GM13977 (cell line): ENCODE results near the gene HIVEP2.
A peak's percentile ranks its signal among the peaks of the same experiment; 100 is the strongest.

Experiments used
- DNase-seq: peaks from one replicate; pipeline ENCODE4 v3.0.0; 2012; ENCODE audit warnings: low spot score
- in situ Hi-C: fragments of 300-500 bp; cut with MboI; formaldehyde crosslinking; loops from one replicate; pipeline ENCODE4 v1.12.0; 2022; ENCODE audit warnings: low sequenced_read_pairs, low pct_unique_long_range_greater_than_20kb, mixed read lengths, inconsistent platforms; ENCODE audit not compliant: unreplicated experiment
- TF ChIP-seq, protein P1 (sequence below): IDR thresholded peaks from 2 replicates; pipeline ENCODE4 v1.5.1; 2012; ENCODE audit warnings: mild to moderate bottlenecking, control low read depth; ENCODE audit not compliant: insufficient read depth; ENCODE audit errors: extremely low read depth, missing control alignments

Gene HIVEP2

DNA sequence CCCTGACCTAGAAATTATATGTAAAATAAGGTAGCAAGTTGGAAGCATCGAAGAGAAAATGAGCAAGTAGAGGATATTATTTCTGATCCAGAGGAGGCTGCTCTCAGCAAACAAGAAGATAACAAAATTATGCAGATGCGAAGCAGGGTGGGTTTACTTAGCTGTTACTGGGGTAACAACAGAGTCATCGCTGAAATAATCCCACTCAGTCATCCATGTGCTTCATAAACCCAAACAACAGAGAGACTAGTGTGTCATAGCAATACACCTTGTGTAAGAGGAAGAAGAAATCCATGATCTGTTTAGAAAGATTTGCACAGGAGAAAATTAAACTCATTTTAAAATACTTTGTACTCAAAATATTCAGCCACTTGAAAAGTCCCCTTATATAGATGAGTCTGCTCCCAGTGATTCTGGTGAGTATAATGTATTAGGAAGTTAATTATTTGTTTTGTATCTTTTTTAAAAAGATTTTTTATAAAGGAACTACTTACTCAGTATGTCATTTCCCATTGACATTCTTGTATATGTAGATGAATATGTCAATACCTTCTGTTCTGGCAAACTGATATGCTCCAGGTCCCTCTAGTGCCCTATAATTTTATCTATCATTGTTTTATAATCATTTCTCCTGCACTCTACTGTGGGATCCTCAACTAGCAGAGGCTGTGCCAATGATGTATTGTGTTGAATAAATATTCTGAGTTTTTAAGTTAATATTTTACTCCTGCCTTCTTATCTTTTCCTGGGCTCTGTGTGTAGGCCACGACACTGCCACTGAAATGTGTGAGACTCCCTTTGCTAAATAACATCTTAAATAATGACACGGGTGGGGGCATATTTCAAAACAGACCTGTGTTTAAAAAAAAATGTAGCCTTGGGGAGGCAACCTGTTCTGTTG is 8.6 kb upstream of the HIVEP2 start:
- in situ Hi-C loops: no loop called here
- DNase-seq: no peak
- TF ChIP-seq, protein P1, sequence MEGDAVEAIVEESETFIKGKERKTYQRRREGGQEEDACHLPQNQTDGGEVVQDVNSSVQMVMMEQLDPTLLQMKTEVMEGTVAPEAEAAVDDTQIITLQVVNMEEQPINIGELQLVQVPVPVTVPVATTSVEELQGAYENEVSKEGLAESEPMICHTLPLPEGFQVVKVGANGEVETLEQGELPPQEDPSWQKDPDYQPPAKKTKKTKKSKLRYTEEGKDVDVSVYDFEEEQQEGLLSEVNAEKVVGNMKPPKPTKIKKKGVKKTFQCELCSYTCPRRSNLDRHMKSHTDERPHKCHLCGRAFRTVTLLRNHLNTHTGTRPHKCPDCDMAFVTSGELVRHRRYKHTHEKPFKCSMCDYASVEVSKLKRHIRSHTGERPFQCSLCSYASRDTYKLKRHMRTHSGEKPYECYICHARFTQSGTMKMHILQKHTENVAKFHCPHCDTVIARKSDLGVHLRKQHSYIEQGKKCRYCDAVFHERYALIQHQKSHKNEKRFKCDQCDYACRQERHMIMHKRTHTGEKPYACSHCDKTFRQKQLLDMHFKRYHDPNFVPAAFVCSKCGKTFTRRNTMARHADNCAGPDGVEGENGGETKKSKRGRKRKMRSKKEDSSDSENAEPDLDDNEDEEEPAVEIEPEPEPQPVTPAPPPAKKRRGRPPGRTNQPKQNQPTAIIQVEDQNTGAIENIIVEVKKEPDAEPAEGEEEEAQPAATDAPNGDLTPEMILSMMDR: no peak

DNA sequence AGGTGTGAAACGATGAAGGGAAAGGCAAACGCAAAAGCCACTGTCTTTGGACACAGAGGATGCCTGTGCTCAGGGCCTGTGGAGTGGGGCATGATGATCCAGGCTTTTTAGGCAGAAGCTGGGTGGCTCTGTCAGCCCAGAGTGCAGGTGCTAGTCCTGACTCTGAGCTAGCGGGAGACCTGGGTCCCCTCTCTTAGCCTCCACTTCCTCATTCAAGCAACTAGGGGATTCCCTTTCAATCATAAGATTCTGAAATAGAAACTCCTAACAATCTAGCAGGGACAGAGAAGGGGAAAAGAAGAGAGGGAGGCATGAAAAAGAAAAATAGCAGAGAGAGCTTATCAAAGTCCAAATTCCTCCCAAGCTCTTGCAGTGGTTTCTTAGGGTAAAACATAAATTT is 7.6 kb upstream of the HIVEP2 start:
- DNase-seq: peak; percentile 52
- TF ChIP-seq, protein P1: no peak
- in situ Hi-C loops: no loop called here

DNA sequence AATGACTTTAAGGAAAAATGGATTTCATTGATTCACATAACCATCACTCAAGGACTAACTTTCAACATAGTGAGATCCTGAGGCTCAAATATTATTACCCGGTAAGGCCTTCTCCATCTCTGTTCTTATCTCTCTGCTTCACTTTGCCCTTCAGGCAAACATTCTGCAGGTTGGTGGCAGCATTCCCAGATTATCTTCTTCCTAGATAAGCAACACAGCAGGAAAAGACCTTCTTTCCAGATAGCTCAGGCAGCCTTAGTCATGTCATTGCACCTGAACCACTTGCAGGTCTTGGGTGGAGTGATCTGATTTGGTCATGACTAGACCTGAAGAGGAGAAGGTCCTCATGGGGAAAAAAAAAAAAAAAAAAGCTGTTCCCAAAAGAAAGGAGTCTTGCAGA is 5.3 kb upstream of the HIVEP2 start:
- TF ChIP-seq, protein P1: no peak
- in situ Hi-C loops: no loop called here
- DNase-seq: no peak

DNA sequence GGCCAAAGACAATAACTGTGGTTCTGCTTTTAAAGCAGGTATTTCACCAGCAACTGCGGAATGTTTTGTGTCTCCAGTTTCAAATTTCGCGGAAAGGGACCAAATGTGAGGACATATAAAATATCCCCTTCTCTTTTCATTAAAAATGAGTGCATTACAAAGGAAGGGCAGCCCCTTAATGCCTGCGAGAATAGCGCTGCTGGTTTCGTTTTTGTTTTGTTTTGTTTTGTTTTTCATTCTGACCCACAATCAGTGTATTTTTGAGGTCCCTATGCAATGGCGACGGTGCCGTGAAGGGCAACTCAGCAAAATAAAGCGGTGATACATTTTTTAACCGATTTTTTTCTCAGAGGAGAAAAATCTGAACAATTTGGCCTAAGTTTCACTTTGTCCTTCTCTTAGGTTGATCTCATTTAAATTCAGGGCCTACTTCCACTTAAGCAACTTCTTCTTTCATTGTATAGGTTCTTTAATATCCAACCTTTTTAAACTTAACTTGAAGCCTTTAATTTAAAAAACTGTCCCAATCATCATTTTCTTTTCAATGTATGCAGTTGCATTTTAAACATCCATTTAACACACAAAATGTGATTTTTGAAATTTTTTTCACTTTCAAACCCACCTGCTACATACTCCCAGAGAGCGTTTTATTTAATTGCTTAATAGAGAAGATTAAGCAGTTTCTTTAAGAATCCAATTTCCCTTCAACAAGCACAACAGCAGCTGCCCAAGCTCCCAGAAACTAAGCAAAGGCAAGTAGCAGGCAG is 2.9 kb upstream of the HIVEP2 start:
- TF ChIP-seq, protein P1: no peak
- peak; percentile 65 for DNase-seq
- in situ Hi-C loops: no loop called here

DNA sequence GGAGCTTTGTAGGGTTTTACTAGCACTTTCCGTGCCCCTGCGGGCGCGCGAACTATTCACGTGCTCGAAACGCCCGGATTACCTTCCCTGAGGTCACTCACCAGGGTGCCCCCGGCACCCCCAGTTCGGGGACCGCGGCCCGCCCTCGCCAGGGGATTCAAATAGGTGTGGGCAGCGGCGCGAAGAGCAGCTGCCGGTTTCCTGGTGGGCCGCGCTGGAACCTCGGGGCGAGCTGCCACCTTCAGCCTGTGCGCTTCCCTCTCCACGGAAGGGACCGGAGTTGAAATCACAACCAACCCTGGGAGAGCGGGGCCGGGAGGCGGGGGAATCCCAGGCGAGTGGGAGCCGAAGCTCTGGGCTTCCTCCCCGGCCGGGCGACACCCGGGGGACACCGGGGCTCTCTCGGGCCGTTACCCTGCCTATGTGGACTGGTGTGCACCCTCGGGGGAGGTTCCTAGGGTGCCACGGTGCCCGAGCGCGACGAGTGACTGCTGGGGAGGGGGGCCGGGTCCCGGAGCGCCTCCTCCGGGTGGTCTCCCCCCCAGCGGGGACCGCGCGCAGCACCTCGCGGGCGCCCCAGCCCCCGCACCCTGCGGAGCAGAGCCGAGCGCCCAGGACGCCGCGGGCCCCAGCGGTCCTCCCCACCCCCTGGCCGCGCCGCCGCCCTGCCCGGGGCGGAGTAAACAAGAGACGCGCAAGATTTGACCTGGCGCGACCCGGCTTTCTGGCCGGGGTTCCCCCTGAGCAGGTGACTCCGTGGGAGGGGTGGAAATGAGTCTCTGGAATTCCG is 2.1 kb upstream of the HIVEP2 start:
- peak; percentile 85 for DNase-seq
- in situ Hi-C loops: no loop called here
- TF ChIP-seq, protein P1: no peak
